Measurements from ENCODE around the gene SYCP1. TPM values are rescaled to one million over a fixed set of nuclear protein-coding genes. Genes with fewer than 3 reads are reported as not detected.
"Not testable (repeated sequence)": the region's sequence is repeated elsewhere in the genome, so short reads cannot be mapped to it uniquely, and the experiment has no call there.

The SYCP1 gene
- total RNA-seq, 4 donors from 2014 or later = not detected

DNA sequence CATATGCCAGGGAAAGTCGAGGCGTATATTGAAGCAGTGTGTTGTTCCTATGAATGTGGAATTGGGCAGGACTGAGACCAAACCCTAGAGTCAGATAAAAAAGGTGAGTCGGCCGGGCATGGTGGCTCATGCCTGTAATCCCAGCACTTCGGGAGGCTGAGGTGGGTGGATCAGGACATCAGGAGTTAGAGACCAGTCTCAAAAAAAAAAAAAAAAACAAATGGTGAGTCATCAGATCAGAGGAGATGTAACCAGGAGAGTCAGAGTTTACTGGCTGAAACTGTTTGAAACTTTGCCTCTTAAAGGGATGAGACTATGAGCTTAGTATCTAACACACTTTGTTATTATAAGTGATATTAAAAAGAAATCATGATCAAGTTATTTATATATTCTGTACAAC lies 26.4 kb upstream of the SYCP1 start:
- H3K4me1 ChIP-seq = no peaks in the 10 kb centered on the region
- no peak for DNase-seq
- no peaks in the 10 kb centered on the region for H3K36me3 ChIP-seq
- intact Hi-C loops (cut with DNase I; ENCODE audit: low total_unique reads) (no loop called here), in situ Hi-C loops (cut with MboI; ENCODE audit: low pct_ligation_motif_present in 1 of 4, low pct_unique_long_range_greater_than_20kb in 1 of 4, low sequenced_read_pairs in 3 of 4) (no loop called here)
- no peak overlapping the region for H3K27ac ChIP-seq
- no peak overlapping the region for H3K4me3 ChIP-seq
- no peaks in the 10 kb centered on the region for H3K27me3 ChIP-seq
- TF ChIP-seq POLR2A (IDR thresholded peaks at IDR 0.05) = no peak
- no peak for TF ChIP-seq POLR2AphosphoS5 (IDR thresholded peaks at IDR 0.05)
- no peaks in the 10 kb centered on the region for H3K9me3 ChIP-seq
- WGBS, 2 donors (ENCODE audit: low coverage in 1 of 2) = 73 to 74% methylated on average over 5 of the region's 5 CpGs

GRCh38 chr1:114830075-114830474 lies 24.6 kb upstream of the SYCP1 start:
- H3K9me3 ChIP-seq; H3K27ac ChIP-seq; H3K27me3 ChIP-seq; H3K36me3 ChIP-seq; H3K4me1 ChIP-seq; H3K4me3 ChIP-seq; DNase-seq; in situ Hi-C loops (cut with MboI; ENCODE audit: low pct_ligation_motif_present in 1 of 4, low pct_unique_long_range_greater_than_20kb in 1 of 4, low sequenced_read_pairs in 3 of 4); intact Hi-C loops (cut with DNase I; ENCODE audit: low total_unique reads): not testable (repeated sequence)
- 69 to 74% methylated on average over 1 of the region's 1 CpG for WGBS, 2 donors (ENCODE audit: low coverage in 1 of 2)

GRCh38 chr1:114831276-114831994 lies 23.2 kb upstream of the SYCP1 start:
- 90 to 93% methylated on average over 5 of the region's 5 CpGs for WGBS, 2 donors (ENCODE audit: low coverage in 1 of 2)
- Histone ChIP-seq H3K4me1 (no peaks in the 10 kb centered on the region), H3K27me3 (no peaks in the 10 kb centered on the region), H3K27ac (no peak overlapping the region), H3K36me3 (no peaks in the 10 kb centered on the region), H3K4me3 (no peak overlapping the region), H3K9me3 (no peaks in the 10 kb centered on the region)
- TF ChIP-seq CTCF (IDR thresholded peaks at IDR 0.05) (no peak), POLR2A (IDR thresholded peaks at IDR 0.05) (no peak), POLR2AphosphoS5 (IDR thresholded peaks at IDR 0.05) (no peak), EP300 (IDR thresholded peaks at IDR 0.05; ENCODE audit: low read depth) (no peak)
- in situ Hi-C loops (cut with MboI; ENCODE audit: low pct_ligation_motif_present in 1 of 4, low pct_unique_long_range_greater_than_20kb in 1 of 4, low sequenced_read_pairs in 3 of 4) = no loop called here
- intact Hi-C loops (cut with DNase I; ENCODE audit: low total_unique reads) = no loop called here
- no peak for DNase-seq

GRCh38 chr1:114832057-114832456 lies 22.6 kb upstream of the SYCP1 start:
- in situ Hi-C loops (cut with MboI; ENCODE audit: low pct_ligation_motif_present in 1 of 4, low pct_unique_long_range_greater_than_20kb in 1 of 4, low sequenced_read_pairs in 3 of 4) (no loop called here), intact Hi-C loops (cut with DNase I; ENCODE audit: low total_unique reads) (no loop called here)
- no peaks in the 10 kb centered on the region for H3K4me1 ChIP-seq
- H3K9me3 ChIP-seq = no peaks in the 10 kb centered on the region
- no peak for DNase-seq
- no peak overlapping the region for H3K27ac ChIP-seq
- no peak for TF ChIP-seq EP300 (IDR thresholded peaks at IDR 0.05; ENCODE audit: low read depth)
- no peak overlapping the region for H3K4me3 ChIP-seq
- H3K36me3 ChIP-seq = no peaks in the 10 kb centered on the region
- H3K27me3 ChIP-seq = no peaks in the 10 kb centered on the region
- WGBS, 2 donors (ENCODE audit: low coverage in 1 of 2) = 83 to 90% methylated on average over 4 of the region's 4 CpGs

DNA sequence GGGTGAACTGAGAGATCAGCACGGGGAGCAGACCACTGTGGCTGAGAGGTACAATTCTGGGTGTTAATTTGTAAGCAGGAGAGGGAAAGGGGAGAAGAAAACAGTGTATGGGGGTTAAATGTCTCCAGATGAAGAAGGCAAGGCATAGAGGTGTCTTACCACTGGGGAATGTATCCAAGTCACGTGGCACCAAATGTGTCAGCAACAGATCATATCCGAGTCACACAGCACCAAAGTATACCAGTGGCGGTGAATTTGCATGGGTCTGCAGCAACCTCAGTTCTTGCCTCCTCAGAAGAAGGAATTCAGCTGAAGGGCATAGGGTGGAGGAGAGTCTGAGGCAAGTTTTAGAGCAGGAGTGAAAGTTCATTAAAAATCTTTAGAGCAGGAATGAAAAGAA lies 21.2 kb upstream of the SYCP1 start:
- Histone ChIP-seq H3K4me3 (no peak overlapping the region), H3K9me3 (no peaks in the 10 kb centered on the region), H3K4me1 (no peaks in the 10 kb centered on the region), H3K36me3 (no peaks in the 10 kb centered on the region), H3K27ac (no peak overlapping the region), H3K27me3 (no peaks in the 10 kb centered on the region)
- in situ Hi-C loops (cut with MboI; ENCODE audit: low pct_ligation_motif_present in 1 of 4, low pct_unique_long_range_greater_than_20kb in 1 of 4, low sequenced_read_pairs in 3 of 4) = no loop called here
- intact Hi-C loops (cut with DNase I; ENCODE audit: low total_unique reads) = no loop called here
- WGBS, 2 donors (ENCODE audit: low coverage in 1 of 2) = 87 to 90% methylated on average over 2 to 4 of the region's 4 CpGs
- no peak for DNase-seq
- no peak for TF ChIP-seq EP300 (IDR thresholded peaks at IDR 0.05; ENCODE audit: low read depth)
- TF ChIP-seq CTCF (IDR thresholded peaks at IDR 0.05) = no peak
- no peak for TF ChIP-seq POLR2A (IDR thresholded peaks at IDR 0.05)
- no peak for TF ChIP-seq POLR2AphosphoS5 (IDR thresholded peaks at IDR 0.05)

DNA sequence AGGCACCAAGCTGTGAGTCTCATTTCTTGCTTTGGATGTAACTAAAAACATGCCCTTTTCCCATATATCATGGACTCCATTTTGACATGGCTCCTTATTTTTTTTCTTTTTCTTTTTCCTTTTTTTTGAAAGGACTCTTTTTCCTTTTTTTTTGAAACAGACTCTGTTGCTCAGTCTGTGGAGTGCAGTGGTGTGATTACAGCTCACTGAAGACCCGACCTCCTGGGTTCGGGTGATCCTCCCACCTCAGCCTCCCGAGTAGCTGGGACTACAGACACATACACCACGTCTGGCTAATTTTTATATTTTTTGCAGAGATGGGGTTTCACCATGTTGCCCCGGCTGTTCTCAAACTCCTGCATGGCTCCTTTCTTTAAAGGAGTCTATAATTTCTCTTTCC lies 10.4 kb upstream of the SYCP1 start:
- no peaks in the 10 kb centered on the region for H3K4me1 ChIP-seq
- TF ChIP-seq CTCF (IDR thresholded peaks at IDR 0.05) (no peak), POLR2A (IDR thresholded peaks at IDR 0.05) (no peak), EP300 (IDR thresholded peaks at IDR 0.05; ENCODE audit: low read depth) (no peak), POLR2AphosphoS5 (IDR thresholded peaks at IDR 0.05) (no peak)
- no peak overlapping the region for H3K27ac ChIP-seq
- in situ Hi-C loops (cut with MboI; ENCODE audit: low pct_ligation_motif_present in 1 of 4, low pct_unique_long_range_greater_than_20kb in 1 of 4, low sequenced_read_pairs in 3 of 4) (no loop called here), intact Hi-C loops (cut with DNase I; ENCODE audit: low total_unique reads) (no loop called here)
- H3K27me3 ChIP-seq = peaks cover 17% of the 10 kb centered on the region
- H3K4me3 ChIP-seq = no peak overlapping the region
- no peaks in the 10 kb centered on the region for H3K9me3 ChIP-seq
- WGBS, 2 donors (ENCODE audit: low coverage in 1 of 2) = 75 to 76% methylated on average over 3 to 5 of the region's 5 CpGs
- H3K36me3 ChIP-seq = no peaks in the 10 kb centered on the region
- no peak for DNase-seq

All from transverse colon (tissue), 4 donors.